ENCODE data around the gene TPT1.

TPT1 gene

DNA sequence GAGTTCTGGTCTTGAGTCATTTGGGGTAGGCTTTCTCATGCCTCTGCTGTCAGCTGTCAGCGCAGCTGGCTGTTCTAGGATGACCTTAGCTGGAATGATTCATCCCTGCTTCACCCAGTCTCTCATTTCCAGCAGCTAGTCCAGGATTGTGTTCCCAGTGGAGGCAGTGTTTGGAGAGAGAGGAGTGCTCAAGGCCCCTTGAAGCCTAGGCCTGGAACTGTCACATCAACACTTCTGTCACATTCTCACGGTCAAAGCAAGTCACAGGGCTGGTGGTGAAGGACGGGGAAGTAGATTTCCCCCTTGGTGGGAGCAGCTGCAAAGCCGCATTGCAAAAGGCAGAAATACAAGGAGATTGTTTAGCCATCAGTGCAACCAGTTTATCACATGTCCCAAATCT is 15.2 kb downstream of the TPT1 start:
- TF ChIP-seq, protein P1, sequence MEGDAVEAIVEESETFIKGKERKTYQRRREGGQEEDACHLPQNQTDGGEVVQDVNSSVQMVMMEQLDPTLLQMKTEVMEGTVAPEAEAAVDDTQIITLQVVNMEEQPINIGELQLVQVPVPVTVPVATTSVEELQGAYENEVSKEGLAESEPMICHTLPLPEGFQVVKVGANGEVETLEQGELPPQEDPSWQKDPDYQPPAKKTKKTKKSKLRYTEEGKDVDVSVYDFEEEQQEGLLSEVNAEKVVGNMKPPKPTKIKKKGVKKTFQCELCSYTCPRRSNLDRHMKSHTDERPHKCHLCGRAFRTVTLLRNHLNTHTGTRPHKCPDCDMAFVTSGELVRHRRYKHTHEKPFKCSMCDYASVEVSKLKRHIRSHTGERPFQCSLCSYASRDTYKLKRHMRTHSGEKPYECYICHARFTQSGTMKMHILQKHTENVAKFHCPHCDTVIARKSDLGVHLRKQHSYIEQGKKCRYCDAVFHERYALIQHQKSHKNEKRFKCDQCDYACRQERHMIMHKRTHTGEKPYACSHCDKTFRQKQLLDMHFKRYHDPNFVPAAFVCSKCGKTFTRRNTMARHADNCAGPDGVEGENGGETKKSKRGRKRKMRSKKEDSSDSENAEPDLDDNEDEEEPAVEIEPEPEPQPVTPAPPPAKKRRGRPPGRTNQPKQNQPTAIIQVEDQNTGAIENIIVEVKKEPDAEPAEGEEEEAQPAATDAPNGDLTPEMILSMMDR (conservative IDR thresholded peaks at IDR 0.05; ENCODE audit: low read depth, low read length) = no peak
- Histone ChIP-seq H3K4me3 (IDR thresholded peaks at IDR 0.05; ENCODE audit: insufficient read depth, low read depth, low read length) (no peak overlapping the region), H4K20me1 (ENCODE audit: insufficient read depth) (no peaks in the 10 kb centered on the region), H3K27me3 (ENCODE audit: insufficient read depth, low read depth) (no peaks in the 10 kb centered on the region), H3K79me2 (ENCODE audit: insufficient read depth, low read depth) (no peaks in the 10 kb centered on the region), H3K4me2 (no peak overlapping the region), H3K36me3 (ENCODE audit: insufficient read depth) (no peaks in the 10 kb centered on the region), H2AFZ (ENCODE audit: low read depth) (no peak overlapping the region), H3K4me1 (ENCODE audit: low read depth, poor library complexity, severe bottlenecking) (no peaks in the 10 kb centered on the region), H3K27ac (no peak overlapping the region), H3K9ac (no peak overlapping the region)

DNA sequence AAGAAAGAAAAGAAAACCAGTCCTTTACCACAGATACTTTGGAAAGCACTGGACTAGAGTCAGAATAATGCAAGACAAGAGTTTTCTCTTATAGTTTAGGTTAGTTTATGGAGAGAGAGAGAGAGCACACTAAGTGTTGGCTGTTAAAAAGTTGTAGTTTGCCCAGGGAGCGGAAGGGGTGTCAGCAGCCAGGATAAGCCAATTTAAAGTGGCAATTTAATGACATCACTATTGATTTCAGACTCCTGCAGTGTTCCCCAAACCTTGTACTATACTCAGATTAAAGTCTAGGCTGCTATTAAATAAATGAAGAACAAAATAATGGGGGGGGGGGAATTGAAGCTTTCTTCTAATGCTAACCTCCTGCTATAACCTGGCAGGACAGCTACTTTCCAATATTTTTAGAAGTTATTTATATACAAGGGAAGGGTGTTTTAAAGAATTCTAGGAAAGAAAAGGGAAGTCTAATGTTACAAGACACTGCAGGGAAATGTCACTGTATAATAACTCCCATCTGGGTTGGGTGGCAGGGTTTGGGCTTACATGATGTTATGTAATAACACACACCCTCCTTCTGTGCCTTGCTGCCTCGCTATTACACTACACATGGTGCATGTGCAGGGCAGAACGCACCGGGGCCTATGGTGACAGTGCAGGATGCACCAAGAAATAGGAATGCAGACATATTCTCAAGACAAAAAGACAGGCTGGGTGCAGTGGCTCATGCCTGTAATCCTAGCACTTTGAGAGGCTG is 19.9 kb downstream of the TPT1 start:
- no peak overlapping the region for H3K4me2 ChIP-seq
- H3K4me3 ChIP-seq (IDR thresholded peaks at IDR 0.05; ENCODE audit: insufficient read depth, low read depth, low read length) = no peak overlapping the region
- no peak overlapping the region for H3K27ac ChIP-seq
- H4K20me1 ChIP-seq (ENCODE audit: insufficient read depth) = no peaks in the 10 kb centered on the region
- no peaks in the 10 kb centered on the region for H3K4me1 ChIP-seq (ENCODE audit: low read depth, poor library complexity, severe bottlenecking)
- no peaks in the 10 kb centered on the region for H3K79me2 ChIP-seq (ENCODE audit: insufficient read depth, low read depth)
- H2AFZ ChIP-seq (ENCODE audit: low read depth) = no peak overlapping the region
- no peak overlapping the region for H3K9ac ChIP-seq
- no peaks in the 10 kb centered on the region for H3K27me3 ChIP-seq (ENCODE audit: insufficient read depth, low read depth)
- no peaks in the 10 kb centered on the region for H3K36me3 ChIP-seq (ENCODE audit: insufficient read depth)
- TF ChIP-seq, protein P1 (conservative IDR thresholded peaks at IDR 0.05; ENCODE audit: low read depth, low read length) = no peak

DNA sequence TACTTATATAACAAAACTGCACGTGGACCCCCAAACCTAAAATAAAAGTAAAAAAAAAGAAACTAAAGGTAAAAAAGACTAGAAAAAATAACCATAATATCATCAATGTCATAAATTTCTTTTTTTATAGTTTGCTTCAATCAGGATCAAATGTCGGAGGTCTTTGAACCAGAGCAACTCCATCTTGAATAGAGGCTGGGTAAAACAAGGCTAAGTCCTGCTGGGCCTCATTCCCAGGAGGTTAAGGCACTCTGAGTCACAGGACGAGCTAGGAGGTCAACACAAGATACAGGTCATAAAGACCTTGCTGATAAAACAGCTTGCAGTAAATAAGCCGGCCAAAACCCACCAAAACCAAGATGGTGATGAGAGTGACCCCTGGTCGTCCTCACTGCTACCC is 24.0 kb downstream of the TPT1 start:
- Histone ChIP-seq H3K4me3 (IDR thresholded peaks at IDR 0.05; ENCODE audit: insufficient read depth, low read depth, low read length) (no peak overlapping the region), H3K36me3 (ENCODE audit: insufficient read depth) (no peaks in the 10 kb centered on the region), H4K20me1 (ENCODE audit: insufficient read depth) (no peaks in the 10 kb centered on the region), H3K27ac (no peak overlapping the region), H2AFZ (ENCODE audit: low read depth) (no peak overlapping the region), H3K4me1 (ENCODE audit: low read depth, poor library complexity, severe bottlenecking) (no peaks in the 10 kb centered on the region), H3K27me3 (ENCODE audit: insufficient read depth, low read depth) (no peaks in the 10 kb centered on the region), H3K79me2 (ENCODE audit: insufficient read depth, low read depth) (no peaks in the 10 kb centered on the region), H3K9ac (no peak overlapping the region), H3K4me2 (no peak overlapping the region)
- TF ChIP-seq, protein P1 (conservative IDR thresholded peaks at IDR 0.05; ENCODE audit: low read depth, low read length) = no peak

DNA sequence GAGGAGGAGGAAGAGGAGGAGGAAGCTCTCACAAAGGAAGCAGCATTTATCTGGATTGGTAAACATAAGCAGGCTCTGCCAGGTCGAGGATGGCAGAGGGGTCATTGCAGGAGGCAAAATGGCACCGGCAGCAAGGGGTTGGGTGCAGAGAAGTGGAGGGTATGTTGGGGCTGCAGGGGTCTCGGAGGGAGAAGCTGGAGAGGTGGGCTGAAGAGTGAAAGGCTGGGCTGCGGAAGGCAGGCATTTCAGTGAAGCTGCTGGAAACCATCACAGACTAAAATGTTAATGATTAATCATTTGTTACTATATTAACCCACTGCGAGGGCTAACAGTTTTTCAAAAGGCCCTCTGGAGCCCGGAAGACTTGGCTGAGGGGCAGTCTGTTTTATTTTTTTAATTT is 24.6 kb downstream of the TPT1 start:
- Histone ChIP-seq H3K27ac (no peak overlapping the region), H3K4me3 (IDR thresholded peaks at IDR 0.05; ENCODE audit: insufficient read depth, low read depth, low read length) (no peak overlapping the region), H3K79me2 (ENCODE audit: insufficient read depth, low read depth) (no peaks in the 10 kb centered on the region), H3K4me2 (no peak overlapping the region), H3K9ac (no peak overlapping the region), H4K20me1 (ENCODE audit: insufficient read depth) (no peaks in the 10 kb centered on the region), H3K27me3 (ENCODE audit: insufficient read depth, low read depth) (no peaks in the 10 kb centered on the region), H3K4me1 (ENCODE audit: low read depth, poor library complexity, severe bottlenecking) (no peaks in the 10 kb centered on the region), H3K36me3 (ENCODE audit: insufficient read depth) (no peaks in the 10 kb centered on the region), H2AFZ (ENCODE audit: low read depth) (no peak overlapping the region)
- TF ChIP-seq, protein P1 (conservative IDR thresholded peaks at IDR 0.05; ENCODE audit: low read depth, low read length) = no peak
